ENCODE measurements around the gene SLC35C1. TPM values are rescaled to one million over a fixed set of nuclear protein-coding genes. Genes with fewer than 3 reads are reported as not detected.

The SLC35C1 gene
- total and polyA plus RNA-seq, 2 donors (not counting 3 experiments of a cell fraction or from before 2014, with no cell fraction given) = 8.5 to 19.8 TPM

- H2AFZ ChIP-seq (ENCODE audit: low read depth, low read length) = no peak overlapping the region
- no peaks in the 10 kb centered on the region for H3K79me2 ChIP-seq (ENCODE audit: control insufficient read depth, insufficient read depth, low read length)
- H3K27me3 ChIP-seq (ENCODE audit: control insufficient read depth in 2 of 2, insufficient read depth in 2 of 2, low read length in 2 of 2) = peaks cover 0 to 1% of the 10 kb centered on the region in 2 experiments
- peaks cover 5% of the 10 kb centered on the region for H3K4me1 ChIP-seq (ENCODE audit: control insufficient read depth, extremely low read depth, insufficient read depth, low read length)
- no peaks in the 10 kb centered on the region for H3K9me1 ChIP-seq (replicated peaks; ENCODE audit: control insufficient read depth, extremely low read depth, insufficient read depth, low read length)
- no peak for TF ChIP-seq MYC (IDR thresholded peaks at IDR 0.05; ENCODE audit: low read depth, low read length)
- no peak for TF ChIP-seq MAX (IDR thresholded peaks at IDR 0.05; ENCODE audit: insufficient read depth, insufficient read length)
- TF ChIP-seq FOS (IDR thresholded peaks at IDR 0.05; ENCODE audit: borderline replicate concordance, insufficient read depth, low read length) = no peak
- no peak for TF ChIP-seq JUN (IDR thresholded peaks at IDR 0.05; ENCODE audit: borderline replicate concordance, insufficient read depth, insufficient read length, low read depth)
- no peak for TF ChIP-seq POLR2A (IDR thresholded peaks at IDR 0.05; ENCODE audit: low read depth, low read length)
- TF ChIP-seq POLR2AphosphoS5 (IDR thresholded peaks at IDR 0.05; ENCODE audit: insufficient read depth, low read depth, low read length) = no peak
- TF ChIP-seq GATA2 (IDR thresholded peaks at IDR 0.05; ENCODE audit: insufficient read depth, insufficient read length, low read depth, low read length) = no peak
- no peak for TF ChIP-seq EZH2 (IDR thresholded peaks at IDR 0.05; ENCODE audit: borderline replicate concordance, low read depth, low read length, severe bottlenecking)
- no peak for TF ChIP-seq CTCF (IDR thresholded peaks at IDR 0.05; ENCODE audit: extremely low read depth in 1 of 2, insufficient read depth in 1 of 2, low read depth in 1 of 2, low read length in 2 of 2)
- ChIA-PET POLR2A (no interaction called here), CTCF (interaction anchor here (2.3 to 2.7 kb wide), 3 partner anchors 368 to 433 kb away, joined by 47 to 349 read pairs (median 195); no protein-coding TSS in a partner anchor)
- FAIRE-seq (no peak), DNase-seq (ENCODE audit: low read depth, low spot score) (no peak)
- H3K4me2 ChIP-seq (ENCODE audit: insufficient read depth, low read length) = no peak overlapping the region
- dilution Hi-C loops (cut with MboI; ENCODE audit: extremely low pct_ligation_motif_present, low sequenced_read_pairs) (no loop called here), intact Hi-C loops (cut with micrococcal nuclease) (loop anchor here (5.0 to 10.0 kb wide), 3 partner anchors 131 to 661 kb away; no protein-coding TSS in a partner anchor)
- H4K20me1 ChIP-seq (replicated peaks; ENCODE audit: control insufficient read depth, extremely low read depth, insufficient read depth, low read length) = no peaks in the 10 kb centered on the region
- BruUV-seq (replicated peaks) = no TSS peak
- H3K9me3 ChIP-seq (replicated peaks; ENCODE audit: control insufficient read depth, insufficient read depth, low read length) = no peaks in the 10 kb centered on the region
- no peak overlapping the region for H3K27ac ChIP-seq (ENCODE audit: insufficient read depth, low read depth, low read length)
- no peak overlapping the region for H3K4me3 ChIP-seq (replicated peaks in 1 of 3; ENCODE audit: insufficient read depth in 1 of 3, low read depth in 1 of 3, low read length in 3 of 3)
- H3K9ac ChIP-seq (replicated peaks; ENCODE audit: extremely low read depth, insufficient read depth, low read length) = no peak overlapping the region
- H3K36me3 ChIP-seq (ENCODE audit: control insufficient read depth in 2 of 2, extremely low read depth in 1 of 2, insufficient read depth in 2 of 2, low read length in 2 of 2) = no peaks in the 10 kb centered on the region
These were observed 31.8 kb upstream of the SLC35C1 start for GRCh38 chr11:45772986-45773785.
